Cardiac muscle cell (in vitro differentiated cells and primary cell): ENCODE data around the gene MED28. TPM values are rescaled to one million over a fixed set of nuclear protein-coding genes. Genes with fewer than 3 reads are reported as not detected.

Experiments used
- DNase-seq, 2 donors: peaks; one replicate each; pipeline versions ENCODE4 v3.0.0 to v3.0.0-alpha.2; 2010 to 2017; ENCODE audit warnings: low read depth in 1 of 2, low spot score in 1 of 2
- H3K27ac ChIP-seq: fragments of 200-600 bp; sonication (generic); 2 replicates; pipeline ENCODE4 v1.5.1; 2016
- H3K27me3 ChIP-seq: fragments of 200-600 bp; sonication (generic); 2 replicates; pipeline ENCODE4 v1.6.0; 2016; ENCODE audit warnings: control low read depth
- H3K36me3 ChIP-seq: fragments of 200-600 bp; sonication (generic); 2 replicates; pipeline ENCODE4 v1.5.1; 2016; ENCODE audit warnings: control low read depth
- H3K4me1 ChIP-seq: fragments of 200-600 bp; sonication (generic); 2 replicates; pipeline ENCODE4 v1.8.1; 2017; ENCODE audit warnings: low read depth, mild to moderate bottlenecking, mixed run types
- H3K4me3 ChIP-seq: fragments of 200-600 bp; sonication (generic); 2 replicates; pipeline ENCODE4 v1.5.1; 2016; ENCODE audit warnings: mild to moderate bottlenecking
- H3K9me3 ChIP-seq: fragments of 200-600 bp; sonication (generic); 2 replicates; pipeline ENCODE4 v1.5.1; 2017; ENCODE audit warnings: low read depth, mild to moderate bottlenecking, control low read depth
- CTCF ChIP-seq: IDR thresholded peaks from 2 replicates; pipeline ENCODE4 v1.5.1; 2012; ENCODE audit warnings: low read depth, mild to moderate bottlenecking, low read length
- polyA plus RNA-seq: library from polyadenylated mRNA; unstranded; fragments of >200 nt; fragmentation: Nextera tagmentation; extraction: Ambion mirVana; gene quantifications from 2 replicates; pipeline ENCODE4 v1.2.1, GENCODE V29; 2016
- total RNA-seq: library from RNA; depleted of rRNA; stranded (reverse); fragments of >200 nt; gene quantifications from 2 replicates; pipeline ENCODE4 v1.2.3, GENCODE V29; 2016

MED28 gene
- total and polyA plus RNA-seq, 2 experiments from 2014 or later: 20.1 to 60.2 TPM

GRCh38 chr4:17619416-17620105 is 5.1 kb downstream of the MED28 start:
- Histone ChIP-seq H3K27me3 (no peaks in the 10 kb centered on the region), H3K9me3 (no peaks in the 10 kb centered on the region), H3K4me3 (no peak overlapping the region), H3K36me3 (peaks cover 33% of the 10 kb centered on the region), H3K27ac (no peak overlapping the region), H3K4me1 (peaks cover 7% of the 10 kb centered on the region)
- DNase-seq: no peak
- TF ChIP-seq CTCF: no peak

GRCh38 chr4:17623451-17624001 is 9.1 kb downstream of the MED28 start:
- H3K36me3 ChIP-seq: peaks cover 57% of the 10 kb centered on the region
- no peaks in the 10 kb centered on the region for H3K9me3 ChIP-seq
- no peaks in the 10 kb centered on the region for H3K4me1 ChIP-seq
- no peak overlapping the region for H3K27ac ChIP-seq
- DNase-seq: no peak
- no peak overlapping the region for H3K4me3 ChIP-seq
- no peak for TF ChIP-seq CTCF
- H3K27me3 ChIP-seq: no peaks in the 10 kb centered on the region

- H3K9me3 ChIP-seq: no peaks in the 10 kb centered on the region
- no peak for DNase-seq
- H3K27me3 ChIP-seq: no peaks in the 10 kb centered on the region
- no peak overlapping the region for H3K4me3 ChIP-seq
- H3K36me3 ChIP-seq: peaks cover 64% of the 10 kb centered on the region
- no peak for TF ChIP-seq CTCF
- no peaks in the 10 kb centered on the region for H3K4me1 ChIP-seq
- no peak overlapping the region for H3K27ac ChIP-seq
Observed at GRCh38 chr4:17624821-17625220, 10.4 kb downstream of the MED28 start.

- H3K4me3 ChIP-seq: no peak overlapping the region
- H3K4me1 ChIP-seq: no peaks in the 10 kb centered on the region
- H3K27me3 ChIP-seq: no peaks in the 10 kb centered on the region
- H3K9me3 ChIP-seq: no peaks in the 10 kb centered on the region
- DNase-seq: no peak
- peaks cover 65% of the 10 kb centered on the region for H3K36me3 ChIP-seq
- TF ChIP-seq CTCF: no peak
- no peak overlapping the region for H3K27ac ChIP-seq
Observed at GRCh38 chr4:17630228-17630627, 15.8 kb downstream of the MED28 start.

- no peak overlapping the region for H3K27ac ChIP-seq
- TF ChIP-seq CTCF: no peak
- no peaks in the 10 kb centered on the region for H3K9me3 ChIP-seq
- no peak overlapping the region for H3K4me3 ChIP-seq
- peaks cover 45% of the 10 kb centered on the region for H3K36me3 ChIP-seq
- no peaks in the 10 kb centered on the region for H3K27me3 ChIP-seq
- H3K4me1 ChIP-seq: no peaks in the 10 kb centered on the region
- no peak for DNase-seq
Observed at GRCh38 chr4:17633600-17633999, 19.2 kb downstream of the MED28 start.
